CD14-positive monocyte (primary cell): ENCODE measurements around the gene KRTAP12-4. TPM values are rescaled to one million over a fixed set of nuclear protein-coding genes. Genes with fewer than 3 reads are reported as not detected.
"Not testable (repeated sequence)": the region's sequence is repeated elsewhere in the genome, so short reads cannot be mapped to it uniquely, and the experiment has no call there.

ENCODE experiments used
- DNase-seq, 3 donors: peaks; one replicate each; pipeline ENCODE4 v3.0.0-alpha.2; 2011 to 2022
- H2AFZ ChIP-seq: 2 replicates; pipeline ENCODE4 v1.6.0; 2012; ENCODE audit warnings: mild to moderate bottlenecking, low read depth, low read length, inconsistent platforms; ENCODE audit not compliant: insufficient read depth, poor library complexity, severe bottlenecking
- H3K27ac ChIP-seq, 2 donors: 1 replicate in 1 of 2; 2 replicates in 1 of 2; pipeline ENCODE4 v1.5.1; 2012 to 2013; ENCODE audit warnings: low read length in 2 of 2, control low read depth in 1 of 2, inconsistent platforms in 1 of 2, low read depth in 1 of 2, mild to moderate bottlenecking in 1 of 2
- H3K27me3 ChIP-seq, 2 donors: one replicate each; pipeline versions ENCODE4 v1.6.0 to v1.6.1; 2011 to 2013; ENCODE audit warnings: low read length in 2 of 2; ENCODE audit not compliant: control insufficient read depth in 2 of 2, insufficient read depth in 2 of 2
- H3K36me3 ChIP-seq, 2 donors: replicated peaks in 1 of 2; 1 replicate in 1 of 2; 2 replicates in 1 of 2; pipeline versions ENCODE4 v1.5.1 to v1.6.1; 2012 to 2013; ENCODE audit warnings: low read length in 2 of 2, control low read depth in 1 of 2, inconsistent platforms in 1 of 2, mild to moderate bottlenecking in 1 of 2; ENCODE audit not compliant: insufficient read depth in 2 of 2, control insufficient read depth in 1 of 2
- H3K4me1 ChIP-seq, 2 donors: 1 replicate in 1 of 2; 2 replicates in 1 of 2; pipeline versions ENCODE4 v1.5.1 to v1.6.1; 2012 to 2013; ENCODE audit warnings: low read length in 2 of 2, control low read depth in 1 of 2, inconsistent platforms in 1 of 2, mild to moderate bottlenecking in 1 of 2, moderate library complexity in 1 of 2; ENCODE audit not compliant: insufficient read depth in 2 of 2, control insufficient read depth in 1 of 2
- H3K4me2 ChIP-seq: replicated peaks from 2 replicates; pipeline ENCODE3; 2012; ENCODE audit warnings: low read length, moderate library complexity, mild to moderate bottlenecking; ENCODE audit not compliant: poor library complexity, severe bottlenecking; ENCODE audit errors: extremely low read depth
- H3K4me3 ChIP-seq, 3 experiments: fragments of 200-600 bp in 1 of 3; sonication (generic) in 1 of 3; replicated peaks in 1 of 3; 1 replicate in 2 of 3; 2 replicates in 1 of 3; pipeline ENCODE4 v1.5.1; 2011 to 2013; ENCODE audit warnings: low read length in 3 of 3, mild to moderate bottlenecking in 3 of 3, control low read depth in 2 of 3, low read depth in 2 of 3, inconsistent platforms in 1 of 3, moderate library complexity in 1 of 3
- H3K79me2 ChIP-seq: 2 replicates; pipeline ENCODE4 v1.6.0; 2012; ENCODE audit warnings: mild to moderate bottlenecking, control low read depth, inconsistent platforms, low read length, moderate library complexity; ENCODE audit not compliant: insufficient read depth
- H3K9ac ChIP-seq: 2 replicates; pipeline ENCODE4 v1.6.0; 2017; ENCODE audit warnings: low read length, mild to moderate bottlenecking; ENCODE audit not compliant: insufficient read depth, poor library complexity, severe bottlenecking
- H3K9me3 ChIP-seq, 2 donors: replicated peaks in 1 of 2; 1 replicate in 1 of 2; 2 replicates in 1 of 2; pipeline versions ENCODE4 v1.5.1 to v1.6.1; 2012 to 2013; ENCODE audit warnings: low read length in 2 of 2, control low read depth in 1 of 2; ENCODE audit not compliant: control insufficient read depth in 1 of 2, insufficient read depth in 1 of 2
- H4K20me1 ChIP-seq: 2 replicates; pipeline ENCODE4 v1.6.0; 2012; ENCODE audit warnings: mild to moderate bottlenecking, low read length, control low read depth, moderate library complexity; ENCODE audit not compliant: insufficient read depth
- H3K27ac Mint-ChIP-seq, 7 donors: one replicate each; pipeline ENCODE4 v1.8.0; 2020; ENCODE audit warnings: mild to moderate bottlenecking in 7 of 7, mixed read lengths in 7 of 7, moderate library complexity in 6 of 7, inconsistent platforms in 2 of 7
- H3K27me3 Mint-ChIP-seq, 3 donors: one replicate each; pipeline ENCODE4 v1.8.0; 2021 to 2022; ENCODE audit warnings: low read depth in 3 of 3, mild to moderate bottlenecking in 3 of 3, mixed read lengths in 3 of 3, moderate library complexity in 3 of 3, inconsistent platforms in 1 of 3
- H3K36me3 Mint-ChIP-seq, 2 donors: one replicate each; pipeline ENCODE4 v1.8.0; 2020; ENCODE audit warnings: mixed read lengths in 2 of 2, inconsistent platforms in 1 of 2, mild to moderate bottlenecking in 1 of 2
- H3K4me1 Mint-ChIP-seq: one replicate; pipeline ENCODE4 v1.8.0; 2020; ENCODE audit warnings: mild to moderate bottlenecking, mixed read lengths
- H3K4me3 Mint-ChIP-seq, 2 donors: one replicate each; pipeline ENCODE4 v1.8.0; 2020; ENCODE audit warnings: mild to moderate bottlenecking in 2 of 2, mixed read lengths in 2 of 2, moderate library complexity in 1 of 2
- H3K9me3 Mint-ChIP-seq, 7 donors: one replicate each; pipeline ENCODE4 v1.8.0; 2020 to 2022; ENCODE audit warnings: mixed read lengths in 7 of 7, mild to moderate bottlenecking in 6 of 7, moderate library complexity in 6 of 7, inconsistent platforms in 2 of 7
- CTCF ChIP-seq: fragments of 200-600 bp; IDR thresholded peaks from one replicate; pipeline ENCODE4 v1.8.0; 2022; ENCODE audit warnings: antibody characterized with exemption, mild to moderate bottlenecking
- WGBS: methylation state at CpG from one replicate; pipeline ENCODE4 v1.1.5; 2013; ENCODE audit warnings: missing lambda C conversion rate; ENCODE audit not compliant: insufficient coverage; 5-methylcytosine and 5-hydroxymethylcytosine counted together
- intact Hi-C, 2 donors: fragments of 100-400 bp; cut with micrococcal nuclease; formaldehyde crosslinking; loops; one replicate each; pipeline versions ENCODE4 v1.15.0 to v1.15.1; 2023
- polyA plus RNA-seq, 3 donors: library from polyadenylated mRNA; depleted of rRNA in 1 of 3; unstranded in 2 of 3; stranded (reverse) in 1 of 3; fragments of 300-500 nt in 2 of 3; fragments of >200 nt in 1 of 3; fragmentation: Illumina TruSeq in 2 of 3; gene quantifications; 1 replicate in 2 of 3; 2 replicates in 1 of 3; pipeline ENCODE4 v1.2.3, GENCODE V29; 2012 to 2021

Gene KRTAP12-4
- polyA plus RNA-seq, 3 donors, result not detected

- Histone ChIP-seq H3K4me3 (no peak overlapping the region), H2AFZ (no peak overlapping the region), H4K20me1 (no peaks in the 10 kb centered on the region), H3K4me2 (no peak overlapping the region), H3K9ac (no peak overlapping the region), H3K9me3 (peaks cover 19 to 30% of the 10 kb centered on the region in 2 donors), H3K4me1 (no peaks in the 10 kb centered on the region), H3K36me3 (no peaks in the 10 kb centered on the region), H3K27ac (no peak overlapping the region), H3K79me2 (no peaks in the 10 kb centered on the region), H3K27me3 (no peaks in the 10 kb centered on the region)
- H3K4me3 Mint-ChIP-seq, result no peak overlapping the region
- WGBS, result 80% methylated on average over 1 of the region's 2 CpGs
- TF ChIP-seq CTCF, result no peak
- no peaks in the 10 kb centered on the region for H3K36me3 Mint-ChIP-seq
- DNase-seq, result no peak
- peaks cover 23 to 50% (median 40%) of the 10 kb centered on the region in 7 donors for H3K9me3 Mint-ChIP-seq
- H3K4me1 Mint-ChIP-seq, result no peaks in the 10 kb centered on the region
- H3K27ac Mint-ChIP-seq, result no peak overlapping the region
- H3K27me3 Mint-ChIP-seq, result peaks cover 6 to 21% (median 9%) of the 10 kb centered on the region in 3 donors
- intact Hi-C loops, result no loop called here
Observed at GRCh38 chr21:44630440-44630839, 24.0 kb downstream of the KRTAP12-4 start.

GRCh38 chr21:44628707-44629391 is 25.6 kb downstream of the KRTAP12-4 start:
- intact Hi-C loops, result no loop called here
- H3K4me3 ChIP-seq, result no peak overlapping the region
- Mint-ChIP-seq H3K27ac (no peak overlapping the region), H3K4me3 (no peak overlapping the region), H3K4me1 (no peaks in the 10 kb centered on the region), H3K36me3 (no peaks in the 10 kb centered on the region), H3K9me3 (peaks cover 31 to 63% (median 52%) of the 10 kb centered on the region in 7 donors), H3K27me3 (peaks cover 6 to 19% (median 7%) of the 10 kb centered on the region in 3 donors)
- no peaks in the 10 kb centered on the region for H3K4me1 ChIP-seq
- no peaks in the 10 kb centered on the region for H3K27me3 ChIP-seq
- H3K79me2 ChIP-seq, result no peaks in the 10 kb centered on the region
- H3K4me2 ChIP-seq, result no peak overlapping the region
- H3K9me3 ChIP-seq, result peaks cover 29 to 34% of the 10 kb centered on the region in 2 donors
- no peak overlapping the region for H3K9ac ChIP-seq
- TF ChIP-seq CTCF, result no peak
- H4K20me1 ChIP-seq, result no peaks in the 10 kb centered on the region
- no peaks in the 10 kb centered on the region for H3K36me3 ChIP-seq
- H3K27ac ChIP-seq, result no peak overlapping the region
- WGBS, result 83% methylated on average over 18 of the region's 18 CpGs
- H2AFZ ChIP-seq, result no peak overlapping the region
- no peak for DNase-seq

GRCh38 chr21:44627831-44628233 is 26.6 kb downstream of the KRTAP12-4 start:
- intact Hi-C loops, H3K36me3 Mint-ChIP-seq, H3K4me3 Mint-ChIP-seq, H3K4me3 ChIP-seq, H4K20me1 ChIP-seq, H3K27me3 ChIP-seq, DNase-seq, H3K9ac ChIP-seq, H3K4me1 ChIP-seq, H3K27ac ChIP-seq, H2AFZ ChIP-seq, H3K27ac Mint-ChIP-seq, H3K4me1 Mint-ChIP-seq, H3K79me2 ChIP-seq, H3K36me3 ChIP-seq, H3K4me2 ChIP-seq: not testable (repeated sequence)
- H3K9me3 ChIP-seq, result peaks cover 37 to 39% of the 10 kb centered on the region in 2 donors
- Mint-ChIP-seq H3K27me3 (peaks cover 6 to 18% (median 7%) of the 10 kb centered on the region in 3 donors), H3K9me3 (peaks cover 38 to 70% (median 56%) of the 10 kb centered on the region in 7 donors)
- 52% methylated on average over 7 of the region's 15 CpGs for WGBS
